Measurements from ENCODE around the gene VPS8. TPM values are rescaled to one million over a fixed set of nuclear protein-coding genes. Genes with fewer than 3 reads are reported as not detected.

The VPS8 gene
- total and polyA plus RNA-seq, 11 donors: 15.7 to 122 (median 74.3) TPM

- Histone ChIP-seq H3K27me3 (no peaks in the 10 kb centered on the region), H3K36me3 (peaks cover 0 to 63% (median 62%) of the 10 kb centered on the region in 9 donors), H3K4me3 (no peak overlapping the region), H3K27ac (no peak overlapping the region), H3K4me1 (peaks cover 0 to 23% (median 19%) of the 10 kb centered on the region in 12 donors), H3K9me3 (no peaks in the 10 kb centered on the region)
- 95 to 98% (median 97%) methylated on average over 4 of the region's 4 CpGs for WGBS, 4 donors
- ATAC-seq: no peak
- intact Hi-C loops (cut with DNase I): loop anchor here in 1 of 10 donors (10.0 kb wide), 1 partner anchor 125 kb away; no protein-coding TSS in a partner anchor
- no peak for TF ChIP-seq CTCF (IDR thresholded peaks at IDR 0.05)
- no peak for DNase-seq
Observed at GRCh38 chr3:185049710-185050109, 237.7 kb downstream of the VPS8 start.

GRCh38 chr3:185051801-185052200 is 239.8 kb downstream of the VPS8 start:
- intact Hi-C loops (cut with DNase I): no loop called here
- peaks cover 0 to 3% (median under 1%) of the 10 kb centered on the region in 12 donors for H3K4me1 ChIP-seq
- peak in 3 of 4 donors; percentile 23 to 47 (median 29) for ATAC-seq
- 73 to 90% (median 78%) methylated on average over 8 of the region's 8 CpGs for WGBS, 4 donors
- no peak overlapping the region for H3K4me3 ChIP-seq
- H3K9me3 ChIP-seq: peaks cover 0 to 9% (median 1%) of the 10 kb centered on the region in 12 donors
- DNase-seq: no peak
- peaks cover 0 to 74% (median 64%) of the 10 kb centered on the region in 9 donors for H3K36me3 ChIP-seq
- no peak for TF ChIP-seq CTCF (IDR thresholded peaks at IDR 0.05)
- no peak for TF ChIP-seq POLR2A (IDR thresholded peaks at IDR 0.05)
- no peak overlapping the region for H3K27ac ChIP-seq
- no peaks in the 10 kb centered on the region for H3K27me3 ChIP-seq

GRCh38 chr3:185052631-185053030 is 240.7 kb downstream of the VPS8 start:
- H3K27me3 ChIP-seq: no peaks in the 10 kb centered on the region
- no peak overlapping the region for H3K27ac ChIP-seq
- intact Hi-C loops (cut with DNase I): no loop called here
- H3K36me3 ChIP-seq: peaks cover 0 to 74% (median 64%) of the 10 kb centered on the region in 9 donors
- 81 to 90% (median 88%) methylated on average over 6 of the region's 6 CpGs for whole genome bisulfite sequencing, 4 donors
- no peak for DNase-seq
- no peak for TF ChIP-seq CTCF (IDR thresholded peaks at IDR 0.05)
- no peak for TF ChIP-seq POLR2A (IDR thresholded peaks at IDR 0.05)
- H3K9me3 ChIP-seq: peaks cover 0 to 17% (median 7%) of the 10 kb centered on the region in 12 donors
- no peak overlapping the region for H3K4me3 ChIP-seq
- peak in 1 of 4 donors; percentile 63 for ATAC-seq
- H3K4me1 ChIP-seq: no peaks in the 10 kb centered on the region

GRCh38 chr3:185056908-185057307 is 244.9 kb downstream of the VPS8 start:
- WGBS, 4 donors: 90 to 95% (median 92%) methylated on average over 2 of the region's 2 CpGs
- H3K27ac ChIP-seq: no peak overlapping the region
- intact Hi-C loops (cut with DNase I): no loop called here
- peaks cover 0 to 38% (median 28%) of the 10 kb centered on the region in 9 donors for H3K36me3 ChIP-seq
- no peak overlapping the region for H3K4me3 ChIP-seq
- TF ChIP-seq POLR2A (IDR thresholded peaks at IDR 0.05) (no peak), CTCF (IDR thresholded peaks at IDR 0.05) (no peak)
- DNase-seq (no peak), ATAC-seq (no peak)
- H3K4me1 ChIP-seq: peaks cover 0 to 6% (median 0%) of the 10 kb centered on the region in 12 donors
- H3K27me3 ChIP-seq: no peaks in the 10 kb centered on the region
- peaks cover 0 to 23% (median 8%) of the 10 kb centered on the region in 12 donors for H3K9me3 ChIP-seq

Data from heart left ventricle (tissue), 16 donors.